Liver (tissue), 9 donors: ENCODE measurements around the gene KRT9. TPM values are rescaled to one million over a fixed set of nuclear protein-coding genes. Genes with fewer than 3 reads are reported as not detected.

Experiments
- DNase-seq: peaks from one replicate; pipeline ENCODE4 v3.0.0-alpha.2; 2017; ENCODE audit warnings: low spot score
- H3K27ac ChIP-seq, 2 donors: one replicate each; pipeline ENCODE4 v1.7.0; 2013; ENCODE audit warnings: inconsistent platforms in 2 of 2, low read length in 2 of 2, control low read depth in 1 of 2, low read depth in 1 of 2, mild to moderate bottlenecking in 1 of 2
- H3K27me3 ChIP-seq, 4 donors: one replicate each; pipeline versions ENCODE4 v1.6.1 to v1.7.0; 2013; ENCODE audit warnings: low read length in 3 of 4, inconsistent platforms in 1 of 4, mild to moderate bottlenecking in 1 of 4, moderate library complexity in 1 of 4; ENCODE audit not compliant: control insufficient read depth in 4 of 4, insufficient read depth in 4 of 4
- H3K36me3 ChIP-seq, 4 donors: one replicate each; pipeline versions ENCODE4 v1.6.1 to v1.7.0; 2013; ENCODE audit warnings: low read length in 3 of 4, mild to moderate bottlenecking in 3 of 4, low read depth in 1 of 4, moderate library complexity in 1 of 4; ENCODE audit not compliant: control insufficient read depth in 4 of 4, insufficient read depth in 3 of 4
- H3K4me1 ChIP-seq, 4 donors: one replicate each; pipeline versions ENCODE4 v1.6.1 to v1.7.0; 2013; ENCODE audit warnings: low read length in 3 of 4, mild to moderate bottlenecking in 3 of 4, moderate library complexity in 1 of 4; ENCODE audit not compliant: control insufficient read depth in 4 of 4, insufficient read depth in 4 of 4
- H3K4me3 ChIP-seq, 3 donors: one replicate each; pipeline versions ENCODE4 v1.6.1 to v1.7.0; 2013; ENCODE audit warnings: low read length in 3 of 3, control low read depth in 1 of 3, low read depth in 1 of 3, mild to moderate bottlenecking in 1 of 3
- H3K9ac ChIP-seq, 2 donors: one replicate each; pipeline ENCODE4 v1.7.0; 2013; ENCODE audit warnings: low read length in 2 of 2, mild to moderate bottlenecking in 2 of 2, moderate library complexity in 2 of 2, control low read depth in 1 of 2, low read depth in 1 of 2
- H3K9me3 ChIP-seq, 4 donors: one replicate each; pipeline versions ENCODE4 v1.6.1 to v1.7.0; 2013; ENCODE audit warnings: low read length in 3 of 4; ENCODE audit not compliant: control insufficient read depth in 4 of 4
- CTCF ChIP-seq: fragments of 150-350 bp; IDR thresholded peaks from 2 replicates; pipeline ENCODE4 v1.5.1; 2017; ENCODE audit warnings: improper control_type of control experiment, low read depth, low read length; ENCODE audit not compliant: missing input control
- EGR1 ChIP-seq, 2 donors: IDR thresholded peaks; 2 replicates each; pipeline ENCODE4 v1.6.1; 2016 to 2018; ENCODE audit warnings: antibody characterized with exemption in 2 of 2, low read depth in 2 of 2
- FOXA1 ChIP-seq: IDR thresholded peaks from 2 replicates; pipeline ENCODE4 v1.6.1; 2016; ENCODE audit warnings: antibody characterized with exemption
- FOXA2 ChIP-seq: IDR thresholded peaks from 2 replicates; pipeline ENCODE4 v1.6.1; 2016; ENCODE audit warnings: antibody characterized with exemption
- GABPA ChIP-seq, 2 donors: IDR thresholded peaks in 1 of 2; conservative IDR thresholded peaks in 1 of 2; 2 replicates each; pipeline ENCODE4 v1.6.1; 2016; ENCODE audit warnings: antibody characterized with exemption in 2 of 2, mild to moderate bottlenecking in 1 of 2, moderate library complexity in 1 of 2
- HNF4A ChIP-seq, 2 donors: conservative IDR thresholded peaks; 2 replicates each; pipeline ENCODE4 v1.6.1; 2016; ENCODE audit warnings: antibody characterized with exemption in 2 of 2, mild to moderate bottlenecking in 2 of 2
- HNF4G ChIP-seq: IDR thresholded peaks from 2 replicates; pipeline ENCODE4 v1.6.1; 2016; ENCODE audit warnings: antibody characterized with exemption
- JUND ChIP-seq, 2 donors: IDR thresholded peaks; 2 replicates each; pipeline ENCODE4 v1.6.1; 2016; ENCODE audit warnings: antibody characterized with exemption in 2 of 2
- MAX ChIP-seq: IDR thresholded peaks from 2 replicates; pipeline ENCODE4 v1.6.1; 2016; ENCODE audit warnings: antibody characterized with exemption
- NR2F2 ChIP-seq: IDR thresholded peaks from 2 replicates; pipeline ENCODE4 v1.6.1; 2016; ENCODE audit warnings: antibody characterized with exemption
- RAD21 ChIP-seq, 2 donors: IDR thresholded peaks; 2 replicates each; pipeline ENCODE4 v1.6.1; 2016; ENCODE audit warnings: antibody characterized with exemption in 2 of 2, mild to moderate bottlenecking in 2 of 2
- REST ChIP-seq: IDR thresholded peaks from 2 replicates; pipeline ENCODE4 v1.6.1; 2016; ENCODE audit warnings: antibody characterized with exemption, mild to moderate bottlenecking
- RXRA ChIP-seq, 2 donors: IDR thresholded peaks; 2 replicates each; pipeline ENCODE4 v1.6.1; 2017 to 2018; ENCODE audit warnings: antibody characterized with exemption in 2 of 2, mild to moderate bottlenecking in 1 of 2
- SP1 ChIP-seq: IDR thresholded peaks from 2 replicates; pipeline ENCODE4 v1.6.1; 2018; ENCODE audit warnings: antibody characterized with exemption, mild to moderate bottlenecking
- YY1 ChIP-seq: IDR thresholded peaks from 2 replicates; pipeline ENCODE4 v1.6.1; 2016; ENCODE audit warnings: antibody characterized with exemption, mild to moderate bottlenecking
- ZBTB33 ChIP-seq: IDR thresholded peaks from 2 replicates; pipeline ENCODE4 v1.6.1; 2016; ENCODE audit warnings: antibody characterized with exemption
- whole genome bisulfite sequencing: extraction: QIAGEN DNeasy Blood & Tissue Kit; methylation state at CpG from one replicate; pipeline ENCODE4 v1.1.7; 2013; 5-methylcytosine and 5-hydroxymethylcytosine counted together
- polyA plus RNA-seq, 2 donors: library from polyadenylated mRNA; stranded (reverse) in 1 of 2; unstranded in 1 of 2; fragments of 200-250 nt in 1 of 2; fragments of >200 nt in 1 of 2; fragmentation: Nextera tagmentation in 1 of 2; extraction: Ambion mirVana in 1 of 2; gene quantifications; one replicate each; pipeline versions ENCODE4 v1.2.1 to v1.2.3, GENCODE V29; 2013 to 2015
- total RNA-seq, 2 donors: library from RNA; depleted of rRNA; stranded (reverse); fragments of >200 nt; gene quantifications; one replicate each; pipeline ENCODE4 v1.2.3, GENCODE V29; 2014
- donor health status: healthy.
- donor health status: healthy.
- donor health status: healthy.
- donor health status: healthy.
- donor health status: healthy.

Gene KRT9
- total and polyA plus RNA-seq, 4 donors: not detected

DNA sequence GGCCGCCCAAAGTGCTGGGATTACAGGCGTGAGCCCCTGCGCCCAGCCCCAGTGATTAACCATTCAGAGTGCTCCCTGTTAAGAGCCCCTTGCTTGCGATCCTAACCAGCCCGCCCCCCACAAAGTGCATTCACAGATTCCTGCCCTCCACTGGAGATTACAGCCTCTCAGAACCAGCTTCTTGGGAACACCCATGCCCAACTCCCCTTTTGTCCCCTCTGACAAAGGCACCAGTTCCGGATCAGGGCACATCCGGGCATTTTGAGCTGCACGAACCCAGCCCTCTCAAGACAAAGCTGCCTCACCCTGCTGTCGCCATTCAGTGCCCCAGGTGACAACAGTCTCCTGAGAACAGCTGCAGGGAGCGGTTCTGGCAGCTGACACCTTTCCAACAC, 42.9 kb downstream of the KRT9 start:
- peaks cover 0 to 9% (median 6%) of the 10 kb centered on the region in 4 donors for H3K27me3 ChIP-seq
- H3K4me1 ChIP-seq: peaks cover 0 to 10% (median 4%) of the 10 kb centered on the region in 4 donors
- no peak for TF ChIP-seq YY1
- TF ChIP-seq ZBTB33: no peak
- TF ChIP-seq JUND (IDR thresholded peaks at IDR 0.05): no peak
- no peak for TF ChIP-seq MAX
- TF ChIP-seq SP1: no peak
- TF ChIP-seq NR2F2: no peak
- TF ChIP-seq EGR1 (IDR thresholded peaks at IDR 0.05; ENCODE audit: low read depth in 2 of 2): no peak
- TF ChIP-seq REST: no peak
- TF ChIP-seq HNF4A (conservative IDR thresholded peaks at IDR 0.05): no peak
- no peak for TF ChIP-seq FOXA1
- TF ChIP-seq FOXA2: no peak
- no peak for TF ChIP-seq RAD21 (IDR thresholded peaks at IDR 0.05)
- TF ChIP-seq HNF4G: no peak
- TF ChIP-seq CTCF: no peak
- no peak for TF ChIP-seq RXRA (IDR thresholded peaks at IDR 0.05)
- TF ChIP-seq GABPA (IDR thresholded peaks at IDR 0.05 in 1 of 2, conservative IDR thresholded peaks at IDR 0.05 in 1 of 2): no peak
- H3K36me3 ChIP-seq: no peaks in the 10 kb centered on the region
- no peak overlapping the region for H3K9ac ChIP-seq
- no peak for DNase-seq
- H3K4me3 ChIP-seq: no peak overlapping the region
- no peak overlapping the region for H3K27ac ChIP-seq
- WGBS: 64% methylated on average over 10 of the region's 10 CpGs
- no peaks in the 10 kb centered on the region for H3K9me3 ChIP-seq
